Cardiac fibroblast (primary cell): ENCODE data around the gene NOXA1.

Source experiments
- DNase-seq, 2 donors: peaks; one replicate each; pipeline versions ENCODE4 v3.0.0 to v3.0.0-alpha.2; 2010; ENCODE audit warnings: low read depth in 2 of 2
- H3K4me3 ChIP-seq, 2 donors: replicated peaks in 1 of 2; 1 replicate in 1 of 2; 2 replicates in 1 of 2; pipeline ENCODE4 v1.5.1; 2011; ENCODE audit warnings: low read depth in 2 of 2, low read length in 2 of 2, mild to moderate bottlenecking in 2 of 2, moderate library complexity in 1 of 2
- CTCF ChIP-seq: IDR thresholded peaks from one replicate; pipeline ENCODE4 v1.5.1; 2011; ENCODE audit warnings: low read depth, mild to moderate bottlenecking, low read length, inconsistent platforms

Gene NOXA1

GRCh38 chr9:137389428-137389746 is 33.8 kb upstream of the NOXA1 start:
- H3K4me3 ChIP-seq, result no peak overlapping the region
- DNase-seq, result no peak
- no peak for TF ChIP-seq CTCF

GRCh38 chr9:137390553-137391410 is 32.4 kb upstream of the NOXA1 start:
- no peak for TF ChIP-seq CTCF
- no peak overlapping the region for H3K4me3 ChIP-seq
- no peak for DNase-seq

GRCh38 chr9:137391411-137391754 is 31.8 kb upstream of the NOXA1 start:
- DNase-seq, result no peak
- H3K4me3 ChIP-seq, result no peak overlapping the region
- no peak for TF ChIP-seq CTCF

GRCh38 chr9:137392232-137393007 is 30.8 kb upstream of the NOXA1 start:
- no peak for DNase-seq
- no peak for TF ChIP-seq CTCF
- no peak overlapping the region for H3K4me3 ChIP-seq

GRCh38 chr9:137393176-137394150 is 29.7 kb upstream of the NOXA1 start:
- no peak overlapping the region for H3K4me3 ChIP-seq
- no peak for TF ChIP-seq CTCF
- DNase-seq, result no peak

GRCh38 chr9:137394866-137395665 is 28.1 kb upstream of the NOXA1 start:
- no peak for TF ChIP-seq CTCF
- H3K4me3 ChIP-seq, result no peak overlapping the region
- DNase-seq, result no peak
